BJ (cell line): ENCODE data around the gene TSC2. TPM values are rescaled to one million over a fixed set of nuclear protein-coding genes. Genes with fewer than 3 reads are reported as not detected.

Experiments
- CTCF ChIA-PET: fragments of 350-600 bp; formaldehyde crosslinking; extraction: SDS; loops from one replicate; lab custom pipeline; 2021; ENCODE audit warnings: antibody characterized with exemption, inconsistent platforms; lab: Yijun Ruan, JAX
- POLR2A ChIA-PET: fragments of 300-600 bp; sonication (Branson Sonifier 250); formaldehyde crosslinking; extraction: SDS; loops from one replicate; lab custom pipeline; 2021; ENCODE audit warnings: antibody characterized with exemption; lab: Charles Lee
- DNase-seq: peaks from one replicate; pipeline ENCODE4 v3.0.0-alpha.2; 2011; ENCODE audit warnings: low read depth
- H3K27me3 ChIP-seq: 2 replicates; pipeline ENCODE4 v1.6.0; 2011; ENCODE audit warnings: low read length; ENCODE audit not compliant: control insufficient read depth, insufficient read depth
- H3K36me3 ChIP-seq: 2 replicates; pipeline ENCODE4 v1.5.1; 2011; ENCODE audit warnings: low read length; ENCODE audit not compliant: control insufficient read depth, insufficient read depth
- H3K4me3 ChIP-seq: 2 replicates; pipeline ENCODE4 v1.5.1; 2011; ENCODE audit warnings: low read depth, mild to moderate bottlenecking, control low read depth, low read length
- CTCF ChIP-seq: IDR thresholded peaks from 2 replicates; pipeline ENCODE4 v1.5.1; 2011; ENCODE audit warnings: low read depth, mild to moderate bottlenecking, control low read depth, inconsistent platforms, low read length, moderate library complexity; ENCODE audit not compliant: insufficient read depth
- polyA plus RNA-seq: library from polyadenylated mRNA; depleted of rRNA; stranded (reverse); fragments of >200 nt; gene quantifications from 2 replicates; pipeline ENCODE4 v1.2.3, GENCODE V29; 2011

The TSC2 gene
- polyA plus RNA-seq, 1 experiment = 66.3 TPM

- ChIA-PET POLR2A (no interaction called here), CTCF (interaction anchor here (0.6 to 0.9 kb wide), 4 partner anchors 35 to 70 kb away, joined by 3 to 5 read pairs (median 3); no protein-coding TSS in a partner anchor)
- DNase-seq = no peak
- H3K27me3 ChIP-seq = no peaks in the 10 kb centered on the region
- peaks cover 79% of the 10 kb centered on the region for H3K36me3 ChIP-seq
- H3K4me3 ChIP-seq = no peak overlapping the region
- no peak for TF ChIP-seq CTCF
These were observed 44.5 kb downstream of the TSC2 start for GRCh38 chr16:2092256-2092620.

GRCh38 chr16:2092866-2093265, 45.1 kb downstream of the TSC2 start:
- CTCF ChIA-PET = no interaction called here
- no peak overlapping the region for H3K4me3 ChIP-seq
- no peak for TF ChIP-seq CTCF
- POLR2A ChIA-PET = no interaction called here
- H3K27me3 ChIP-seq = no peaks in the 10 kb centered on the region
- peaks cover 77% of the 10 kb centered on the region for H3K36me3 ChIP-seq
- no peak for DNase-seq

GRCh38 chr16:2093793-2094192, 46.0 kb downstream of the TSC2 start:
- Histone ChIP-seq H3K36me3 (peaks cover 69% of the 10 kb centered on the region), H3K4me3 (no peak overlapping the region), H3K27me3 (no peaks in the 10 kb centered on the region)
- TF ChIP-seq CTCF = no peak
- no peak for DNase-seq
- ChIA-PET POLR2A (no interaction called here), CTCF (no interaction called here)

GRCh38 chr16:2095315-2095853, 47.6 kb downstream of the TSC2 start:
- Histone ChIP-seq H3K36me3 (peaks cover 62% of the 10 kb centered on the region), H3K27me3 (no peaks in the 10 kb centered on the region), H3K4me3 (no peak overlapping the region)
- POLR2A ChIA-PET = no interaction called here
- CTCF ChIA-PET = no interaction called here
- DNase-seq = no peak
- TF ChIP-seq CTCF = no peak

- POLR2A ChIA-PET = no interaction called here
- CTCF ChIA-PET = no interaction called here
- no peak overlapping the region for H3K4me3 ChIP-seq
- no peak for DNase-seq
- no peak for TF ChIP-seq CTCF
- H3K27me3 ChIP-seq = no peaks in the 10 kb centered on the region
- H3K36me3 ChIP-seq = peaks cover 58% of the 10 kb centered on the region
These were observed 48.3 kb downstream of the TSC2 start for GRCh38 chr16:2095918-2096582.
